BLaER1 treated with 17β-estradiol and CSF1 and Interleukin-3, amounts not matched to agents 10 nM and 100 nM (cell line): ENCODE measurements around the gene SYNGR4.
A peak's percentile ranks its signal among the peaks of the same experiment; 100 is the strongest.
"Not testable (repeated sequence)": the region's sequence is repeated elsewhere in the genome, so short reads cannot be mapped to it uniquely, and the experiment has no call there.

Source experiments
- H3K27ac ChIP-seq, 11 experiments: shearing (Covaris generic); formaldehyde crosslinking; 2 replicates each; pipeline ENCODE4 v1.8.1; 2022
- H3K27me3 ChIP-seq, 11 experiments: shearing (Covaris generic); formaldehyde crosslinking; 2 replicates each; pipeline ENCODE4 v1.8.1; 2022
- H3K36me3 ChIP-seq, 11 experiments: shearing (Covaris generic); formaldehyde crosslinking; 2 replicates each; pipeline ENCODE4 v1.8.1; 2022
- H3K4me1 ChIP-seq, 10 experiments: shearing (Covaris generic); formaldehyde crosslinking; 2 replicates each; pipeline ENCODE4 v1.8.1; 2022
- H3K4me2 ChIP-seq, 11 experiments: shearing (Covaris generic); formaldehyde crosslinking; 2 replicates each; pipeline ENCODE4 v1.8.1; 2022
- H3K4me3 ChIP-seq, 10 experiments: shearing (Covaris generic); formaldehyde crosslinking; 2 replicates each; pipeline ENCODE4 v1.8.1; 2022
- H3K9ac ChIP-seq, 11 experiments: shearing (Covaris generic); formaldehyde crosslinking; 2 replicates each; pipeline ENCODE4 v1.8.1; 2022
- H3K9me3 ChIP-seq, 11 experiments: shearing (Covaris generic); formaldehyde crosslinking; replicated peaks in 1 of 11; 2 replicates each; pipeline ENCODE4 v1.8.1; 2022
- H4K20me1 ChIP-seq, 11 experiments: shearing (Covaris generic); formaldehyde crosslinking; 2 replicates each; pipeline ENCODE4 v1.8.1; 2022
- Cebpa-rat ChIP-seq, 11 experiments: shearing (Covaris generic); IDR thresholded peaks; 2 replicates each; pipeline ENCODE4 v1.8.1; 2022

Gene SYNGR4

GRCh38 chr19:48362716-48363499, 1.3 kb upstream of the SYNGR4 start:
- no peaks in the 10 kb centered on the region for H3K27me3 ChIP-seq
- peak overlapping the region; percentile 80 to 88 (median 84) for H3K9ac ChIP-seq
- H3K36me3 ChIP-seq, result peaks cover 0 to 6% (median 0%) of the 10 kb centered on the region in 11 experiments; a peak in 2 of 22 replicates
- H3K4me1 ChIP-seq, result peaks cover 10 to 47% (median 35%) of the 10 kb centered on the region in 10 experiments
- no peak for TF ChIP-seq Cebpa-rat (IDR thresholded peaks at IDR 0.05)
- peak overlapping the region; percentile 74 to 91 (median 89) for H3K27ac ChIP-seq
- H3K4me3 ChIP-seq, result peak overlapping the region; percentile 51 to 77 (median 66)
- H3K4me2 ChIP-seq, result peak overlapping the region; percentile 88 to 99 (median 98)
- H3K9me3 ChIP-seq, result no peaks in the 10 kb centered on the region
- no peaks in the 10 kb centered on the region for H4K20me1 ChIP-seq

- Histone ChIP-seq H3K9ac (peak overlapping the region; percentile 80 to 88 (median 84)), H3K4me3 (peak overlapping the region; percentile 51 to 77 (median 66)), H3K27ac (peak overlapping the region; percentile 74 to 91 (median 89)), H3K27me3 (no peaks in the 10 kb centered on the region), H3K4me2 (peak overlapping the region; percentile 88 to 99 (median 98)), H3K36me3 (peaks cover 0 to 6% (median 0%) of the 10 kb centered on the region in 11 experiments; a peak in 2 of 22 replicates), H3K4me1 (peaks cover 10 to 53% (median 41%) of the 10 kb centered on the region in 10 experiments), H3K9me3 (no peaks in the 10 kb centered on the region), H4K20me1 (no peaks in the 10 kb centered on the region)
- TF ChIP-seq Cebpa-rat (IDR thresholded peaks at IDR 0.05), result no peak
Measured at GRCh38 chr19:48363500-48363809, 712 bp upstream of the SYNGR4 start.

- H4K20me1 ChIP-seq, result no peaks in the 10 kb centered on the region
- peaks cover 0 to 4% (median 0%) of the 10 kb centered on the region in 11 experiments; a peak in 2 of 22 replicates for H3K36me3 ChIP-seq
- no peaks in the 10 kb centered on the region for H3K9me3 ChIP-seq
- peak overlapping the region; percentile 61 to 81 (median 72); a peak in 21 of 22 replicates for H3K9ac ChIP-seq
- TF ChIP-seq Cebpa-rat (IDR thresholded peaks at IDR 0.05), result no peak
- peak overlapping the region in 9 of 10 experiments; percentile 48 to 77 (median 52); a peak in 19 of 20 replicates for H3K4me3 ChIP-seq
- no peaks in the 10 kb centered on the region for H3K27me3 ChIP-seq
- peak overlapping the region; percentile 51 to 91 (median 84); a peak in 21 of 22 replicates for H3K27ac ChIP-seq
- peak overlapping the region; percentile 69 to 94 (median 84) for H3K4me2 ChIP-seq
- H3K4me1 ChIP-seq, result peaks cover 20 to 66% (median 54%) of the 10 kb centered on the region in 10 experiments
Measured at GRCh38 chr19:48364598-48365348, 606 bp downstream of the SYNGR4 start.

GRCh38 chr19:48365602-48366001, 1.4 kb downstream of the SYNGR4 start:
- no peak for TF ChIP-seq Cebpa-rat (IDR thresholded peaks at IDR 0.05)
- peak overlapping the region in 1 of 11 experiments; percentile 18; a peak in 2 of 22 replicates for H3K9ac ChIP-seq
- peaks cover 20 to 70% (median 59%) of the 10 kb centered on the region in 10 experiments for H3K4me1 ChIP-seq
- H4K20me1 ChIP-seq, result no peaks in the 10 kb centered on the region
- H3K36me3 ChIP-seq, result no peaks in the 10 kb centered on the region
- H3K4me2 ChIP-seq, result peak overlapping the region in 5 of 11 experiments; percentile 1 to 75 (median 31); a peak in 5 of 22 replicates
- no peaks in the 10 kb centered on the region for H3K9me3 ChIP-seq
- H3K27ac ChIP-seq, result peak overlapping the region in 2 of 11 experiments; percentile 10 to 42; a peak in 2 of 22 replicates
- H3K4me3 ChIP-seq, result no peak overlapping the region
- H3K27me3 ChIP-seq, result no peaks in the 10 kb centered on the region

- no peak for TF ChIP-seq Cebpa-rat (IDR thresholded peaks at IDR 0.05)
- Histone ChIP-seq H3K9ac (peak overlapping the region in 4 of 11 experiments; percentile 33 to 54 (median 42); a peak in 8 of 22 replicates), H3K9me3 (no peaks in the 10 kb centered on the region), H3K4me2 (peak overlapping the region in 6 of 11 experiments; percentile 68 to 85 (median 79); a peak in 11 of 22 replicates), H3K36me3 (no peaks in the 10 kb centered on the region), H3K27me3 (no peaks in the 10 kb centered on the region), H3K27ac (peak overlapping the region in 6 of 11 experiments; percentile 5 to 73 (median 64); a peak in 8 of 22 replicates), H3K4me1 (peaks cover 20 to 83% (median 67%) of the 10 kb centered on the region in 10 experiments), H4K20me1 (no peaks in the 10 kb centered on the region), H3K4me3 (no peak overlapping the region)
Measured at GRCh38 chr19:48367855-48368254, 3.7 kb downstream of the SYNGR4 start.

GRCh38 chr19:48368936-48369335, 4.8 kb downstream of the SYNGR4 start:
- Histone ChIP-seq H4K20me1 (no peaks in the 10 kb centered on the region), H3K36me3 (no peaks in the 10 kb centered on the region), H3K27ac (peak overlapping the region in 9 of 11 experiments; percentile 46 to 73 (median 70); a peak in 17 of 22 replicates), H3K4me3 (no peak overlapping the region), H3K4me2 (peak overlapping the region; percentile 67 to 87 (median 76)), H3K27me3 (no peaks in the 10 kb centered on the region), H3K9ac (peak overlapping the region in 10 of 11 experiments; percentile 18 to 66 (median 54); a peak in 15 of 22 replicates), H3K4me1 (peaks cover 15 to 87% (median 72%) of the 10 kb centered on the region in 10 experiments), H3K9me3 (no peaks in the 10 kb centered on the region)
- no peak for TF ChIP-seq Cebpa-rat (IDR thresholded peaks at IDR 0.05)

- no peaks in the 10 kb centered on the region for H4K20me1 ChIP-seq
- no peak overlapping the region; a peak in 1 of 22 replicates for H3K4me2 ChIP-seq
- no peak overlapping the region for H3K9ac ChIP-seq
- peaks cover 10 to 89% (median 76%) of the 10 kb centered on the region in 10 experiments; a peak in 19 of 20 replicates for H3K4me1 ChIP-seq
- H3K27ac ChIP-seq, result no peak overlapping the region
- H3K4me3 ChIP-seq, result no peak overlapping the region
- H3K9me3 ChIP-seq, result no peaks in the 10 kb centered on the region
- no peaks in the 10 kb centered on the region for H3K36me3 ChIP-seq
- TF ChIP-seq Cebpa-rat (IDR thresholded peaks at IDR 0.05), result no peak
- no peaks in the 10 kb centered on the region for H3K27me3 ChIP-seq
Measured at GRCh38 chr19:48370955-48371354, 6.8 kb downstream of the SYNGR4 start.

GRCh38 chr19:48371367-48371766, 7.2 kb downstream of the SYNGR4 start:
- no peaks in the 10 kb centered on the region for H3K36me3 ChIP-seq
- H4K20me1 ChIP-seq, result no peaks in the 10 kb centered on the region
- no peak overlapping the region; a peak in 1 of 22 replicates for H3K9ac ChIP-seq
- no peak for TF ChIP-seq Cebpa-rat (IDR thresholded peaks at IDR 0.05)
- H3K9me3 ChIP-seq, result no peaks in the 10 kb centered on the region
- no peak overlapping the region for H3K4me2 ChIP-seq
- no peak overlapping the region for H3K4me3 ChIP-seq
- no peaks in the 10 kb centered on the region for H3K27me3 ChIP-seq
- H3K4me1 ChIP-seq, result peaks cover 10 to 89% (median 77%) of the 10 kb centered on the region in 10 experiments; a peak in 19 of 20 replicates
- no peak overlapping the region for H3K27ac ChIP-seq

GRCh38 chr19:48371771-48372170, 7.6 kb downstream of the SYNGR4 start:
- not testable (repeated sequence) for H3K9ac ChIP-seq, H3K36me3 ChIP-seq, H3K4me3 ChIP-seq, H3K27ac ChIP-seq, H3K27me3 ChIP-seq, H4K20me1 ChIP-seq, H3K9me3 ChIP-seq
- Histone ChIP-seq H3K4me2 (peak overlapping the region in 1 of 11 experiments; percentile 86; a peak in 1 of 22 replicates), H3K4me1 (peaks cover 10 to 89% (median 79%) of the 10 kb centered on the region in 10 experiments; a peak in 19 of 20 replicates)
